ENCODE results near the gene PIEZO1.

GRCh38 chr16:88719267-88719932 is 65.6 kb downstream of the PIEZO1 start:
- TF ChIP-seq EZH2 (IDR thresholded peaks at IDR 0.05; ENCODE audit: low read depth, unreplicated experiment) (no peak), POLR2AphosphoS5 (IDR thresholded peaks at IDR 0.05; ENCODE audit: low read depth) (no peak), EZH2phosphoT487 (IDR thresholded peaks at IDR 0.05; ENCODE audit: unreplicated experiment) (no peak), ZNF114 (CRISPR knock-in tag; IDR thresholded peaks at IDR 0.05) (no peak), REST (IDR thresholded peaks at IDR 0.05; ENCODE audit: unreplicated experiment) (no peak), STAT1 (IDR thresholded peaks at IDR 0.05; ENCODE audit: unreplicated experiment) (no peak), JUNB (IDR thresholded peaks at IDR 0.05; ENCODE audit: unreplicated experiment) (no peak)
- TF ChIP-seq, protein P1, sequence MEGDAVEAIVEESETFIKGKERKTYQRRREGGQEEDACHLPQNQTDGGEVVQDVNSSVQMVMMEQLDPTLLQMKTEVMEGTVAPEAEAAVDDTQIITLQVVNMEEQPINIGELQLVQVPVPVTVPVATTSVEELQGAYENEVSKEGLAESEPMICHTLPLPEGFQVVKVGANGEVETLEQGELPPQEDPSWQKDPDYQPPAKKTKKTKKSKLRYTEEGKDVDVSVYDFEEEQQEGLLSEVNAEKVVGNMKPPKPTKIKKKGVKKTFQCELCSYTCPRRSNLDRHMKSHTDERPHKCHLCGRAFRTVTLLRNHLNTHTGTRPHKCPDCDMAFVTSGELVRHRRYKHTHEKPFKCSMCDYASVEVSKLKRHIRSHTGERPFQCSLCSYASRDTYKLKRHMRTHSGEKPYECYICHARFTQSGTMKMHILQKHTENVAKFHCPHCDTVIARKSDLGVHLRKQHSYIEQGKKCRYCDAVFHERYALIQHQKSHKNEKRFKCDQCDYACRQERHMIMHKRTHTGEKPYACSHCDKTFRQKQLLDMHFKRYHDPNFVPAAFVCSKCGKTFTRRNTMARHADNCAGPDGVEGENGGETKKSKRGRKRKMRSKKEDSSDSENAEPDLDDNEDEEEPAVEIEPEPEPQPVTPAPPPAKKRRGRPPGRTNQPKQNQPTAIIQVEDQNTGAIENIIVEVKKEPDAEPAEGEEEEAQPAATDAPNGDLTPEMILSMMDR (conservative IDR thresholded peaks at IDR 0.05; ENCODE audit: low read depth in 2 of 2), result no peak
- TF ChIP-seq, protein P2, sequence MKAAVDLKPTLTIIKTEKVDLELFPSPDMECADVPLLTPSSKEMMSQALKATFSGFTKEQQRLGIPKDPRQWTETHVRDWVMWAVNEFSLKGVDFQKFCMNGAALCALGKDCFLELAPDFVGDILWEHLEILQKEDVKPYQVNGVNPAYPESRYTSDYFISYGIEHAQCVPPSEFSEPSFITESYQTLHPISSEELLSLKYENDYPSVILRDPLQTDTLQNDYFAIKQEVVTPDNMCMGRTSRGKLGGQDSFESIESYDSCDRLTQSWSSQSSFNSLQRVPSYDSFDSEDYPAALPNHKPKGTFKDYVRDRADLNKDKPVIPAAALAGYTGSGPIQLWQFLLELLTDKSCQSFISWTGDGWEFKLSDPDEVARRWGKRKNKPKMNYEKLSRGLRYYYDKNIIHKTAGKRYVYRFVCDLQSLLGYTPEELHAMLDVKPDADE (IDR thresholded peaks at IDR 0.05), result no peak

Data from GM23338 (cell line).